Ascending aorta (tissue), 2 donors: ENCODE measurements around the gene COX10. TPM values are rescaled to one million over a fixed set of nuclear protein-coding genes. Genes with fewer than 3 reads are reported as not detected.
"Not testable (repeated sequence)": the region's sequence is repeated elsewhere in the genome, so short reads cannot be mapped to it uniquely, and the experiment has no call there.

Source experiments
- DNase-seq, 2 donors: peaks; one replicate each; pipeline ENCODE4 v3.0.0-alpha.2; 2019; ENCODE audit warnings: low spot score in 2 of 2
- H3K27ac ChIP-seq, 2 donors: fragments of 200-600 bp; sonication (generic); one replicate each; pipeline ENCODE4 v1.5.1; 2016 to 2017; ENCODE audit warnings: mild to moderate bottlenecking in 1 of 2
- H3K27me3 ChIP-seq: fragments of 200-600 bp; sonication (generic); one replicate; pipeline ENCODE4 v1.5.1; 2017
- H3K36me3 ChIP-seq, 2 donors: fragments of 200-600 bp; sonication (generic); one replicate each; pipeline ENCODE4 v1.5.1; 2016
- H3K4me1 ChIP-seq, 2 donors: fragments of 200-600 bp; sonication (generic); one replicate each; pipeline ENCODE4 v1.5.1; 2016 to 2017; ENCODE audit warnings: mild to moderate bottlenecking in 1 of 2
- H3K4me3 ChIP-seq, 2 donors: fragments of 200-600 bp; sonication (generic); one replicate each; pipeline ENCODE4 v1.5.1; 2016 to 2017; ENCODE audit warnings: mild to moderate bottlenecking in 1 of 2
- H3K9me3 ChIP-seq, 2 donors: fragments of 200-600 bp; sonication (generic); one replicate each; pipeline ENCODE4 v1.5.1; 2016
- intact Hi-C: fragments of 100-400 bp; cut with DNase I; formaldehyde crosslinking; loops from one replicate; pipeline ENCODE4 v1.15.1; 2023
- total RNA-seq: library from RNA; depleted of rRNA; stranded (reverse); fragments of >200 nt; gene quantifications from one replicate; pipeline ENCODE4 v1.1.0, GENCODE V29; 2016
- TF ChIP-seq, protein P1 (sequence below), 3 experiments: fragments of 200-600 bp in 2 of 3; fragments of 450-650 bp in 1 of 3; sonication (generic) in 2 of 3; IDR thresholded peaks; one replicate each; pipeline ENCODE4 v1.5.1; 2016 to 2019; ENCODE audit warnings: antibody characterized with exemption in 3 of 3, mild to moderate bottlenecking in 1 of 3, moderate library complexity in 1 of 3

The COX10 gene
- total RNA-seq, 1 donor from 2014 or later: 6.4 TPM

DNA sequence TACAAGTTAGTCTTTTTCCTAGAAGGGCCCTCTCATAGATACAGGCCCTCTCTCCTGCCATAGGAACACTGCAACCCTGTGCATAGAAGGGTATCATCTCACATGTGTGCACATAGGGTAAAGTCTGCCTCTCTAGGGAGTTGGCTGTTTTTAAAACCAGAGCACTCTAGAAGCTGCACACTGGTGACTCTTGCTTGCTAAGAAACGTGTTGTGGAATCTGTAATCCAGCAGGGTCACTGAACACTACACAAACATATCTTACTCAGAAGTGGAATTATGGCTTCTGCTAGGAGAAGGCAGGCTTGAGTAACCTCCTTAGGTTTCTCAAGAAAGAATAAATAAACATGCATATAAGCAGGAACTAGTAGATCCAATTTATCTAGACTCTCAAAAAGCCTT lies 121.5 kb downstream of the COX10 start:
- H3K27me3 ChIP-seq, intact Hi-C loops, H3K4me1 ChIP-seq, H3K36me3 ChIP-seq, DNase-seq, H3K27ac ChIP-seq, H3K9me3 ChIP-seq, H3K4me3 ChIP-seq: not testable (repeated sequence)

DNA sequence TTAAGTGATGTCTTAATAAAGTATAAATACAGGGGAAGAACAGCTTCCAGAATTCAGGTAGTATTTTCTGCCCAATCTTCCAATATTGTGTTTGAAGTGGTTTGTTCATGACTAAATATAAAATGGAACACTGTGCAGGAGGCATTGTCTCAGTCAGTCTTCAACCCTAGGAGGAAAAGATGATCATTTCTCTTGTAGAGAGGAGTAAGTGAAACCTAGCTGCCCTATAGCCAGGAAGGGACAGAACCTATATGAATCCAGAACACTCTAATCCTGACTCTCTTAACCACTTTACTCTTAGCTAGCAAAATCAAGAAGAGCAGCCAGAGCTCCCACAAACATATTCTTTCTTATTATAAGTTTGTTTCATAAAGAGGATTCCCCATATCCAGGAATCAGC lies 122.2 kb downstream of the COX10 start:
- H3K27me3 ChIP-seq, H3K36me3 ChIP-seq, H3K9me3 ChIP-seq, DNase-seq, H3K27ac ChIP-seq, H3K4me1 ChIP-seq, intact Hi-C loops, H3K4me3 ChIP-seq: not testable (repeated sequence)

DNA sequence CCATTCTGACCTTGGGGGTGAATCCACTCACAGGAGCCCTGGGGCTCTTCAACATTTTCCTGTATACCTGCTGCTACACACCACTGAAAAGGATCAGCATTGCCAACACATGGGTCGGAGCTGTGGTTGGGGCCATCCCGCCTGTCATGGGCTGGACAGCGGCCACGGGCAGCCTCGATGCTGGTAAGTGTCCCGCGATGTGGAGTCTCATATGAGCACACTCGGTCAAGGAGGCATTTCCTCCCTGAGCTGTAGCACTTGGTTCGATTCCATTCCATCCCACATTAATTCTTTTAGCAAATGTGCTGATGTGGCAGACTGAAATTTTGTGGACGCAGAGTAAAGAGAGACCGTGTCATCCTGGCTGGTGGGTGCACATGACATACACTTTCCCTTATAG lies 122.7 kb downstream of the COX10 start:
- H3K36me3 ChIP-seq, DNase-seq, H3K4me3 ChIP-seq, H3K27me3 ChIP-seq, H3K27ac ChIP-seq, H3K4me1 ChIP-seq, intact Hi-C loops, H3K9me3 ChIP-seq: not testable (repeated sequence)

DNA sequence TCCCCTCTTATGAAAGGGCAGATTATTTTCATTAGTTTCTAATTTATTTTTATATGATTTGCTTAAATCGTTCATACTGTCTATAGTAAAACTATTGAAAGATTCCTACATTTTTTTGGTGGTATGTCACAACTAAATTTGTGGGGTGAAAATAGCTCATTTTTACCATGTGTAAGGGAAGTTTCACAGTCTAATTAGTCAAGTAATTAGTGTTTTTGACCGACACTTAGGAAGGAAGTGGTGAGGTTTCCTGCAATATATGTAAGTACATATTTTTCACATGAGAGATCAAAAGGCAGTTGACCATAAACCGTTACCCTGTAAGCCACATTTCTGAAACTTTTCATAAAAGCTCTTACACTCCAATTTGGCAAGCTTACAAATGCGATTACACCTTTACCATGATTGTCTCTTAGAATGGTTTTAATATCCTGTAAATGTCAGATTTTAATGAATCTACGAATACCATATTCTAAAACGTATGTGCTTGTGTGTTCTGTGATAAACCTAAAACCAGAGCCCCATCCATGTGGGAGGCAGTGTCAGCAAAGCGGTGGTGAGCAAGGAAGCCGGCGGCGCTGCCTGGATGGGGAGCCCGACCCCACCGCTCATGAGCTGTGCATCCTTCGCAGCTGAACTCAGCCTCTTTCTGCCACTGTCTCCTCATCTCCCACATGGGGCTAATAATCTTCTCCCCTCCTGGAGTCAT lies 123.5 kb downstream of the COX10 start:
- H3K27ac ChIP-seq, intact Hi-C loops, DNase-seq, H3K4me3 ChIP-seq, H3K9me3 ChIP-seq, H3K36me3 ChIP-seq, H3K4me1 ChIP-seq, H3K27me3 ChIP-seq: not testable (repeated sequence)

DNA sequence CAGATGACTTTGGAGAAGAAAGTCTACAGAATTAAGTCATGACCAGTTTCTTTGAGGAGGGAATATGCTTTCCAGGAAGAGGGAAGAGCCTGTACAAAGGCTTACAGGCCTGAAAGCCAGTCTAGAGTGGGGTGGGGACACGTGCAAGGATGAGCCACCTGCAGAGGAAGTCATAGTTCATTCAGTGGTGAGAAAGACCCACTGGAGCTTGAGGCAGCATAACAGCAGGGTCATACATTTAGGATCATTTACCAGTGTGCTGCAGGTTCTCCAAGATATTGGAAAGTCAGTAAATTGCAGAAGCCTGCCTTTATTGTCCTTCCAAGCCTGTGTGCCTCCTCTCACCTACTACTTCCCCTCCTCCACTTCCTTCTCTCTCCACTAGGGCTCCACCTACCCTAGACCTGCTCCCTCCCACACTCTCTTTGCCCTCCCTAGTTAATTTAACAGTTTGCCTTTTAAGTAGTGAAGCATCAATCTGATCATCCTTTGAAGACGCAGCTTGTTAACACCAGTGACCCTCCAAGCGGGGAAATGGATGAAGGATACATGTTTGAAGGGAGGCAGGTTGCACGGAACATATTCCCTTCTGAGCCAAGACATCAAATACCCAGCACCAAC lies 127.2 kb downstream of the COX10 start:
- Histone ChIP-seq H3K4me1 (no peaks in the 10 kb centered on the region), H3K36me3 (peaks cover 0 to 4% of the 10 kb centered on the region in 2 donors), H3K9me3 (no peaks in the 10 kb centered on the region), H3K27ac (no peak overlapping the region), H3K4me3 (no peak overlapping the region), H3K27me3 (no peaks in the 10 kb centered on the region)
- DNase-seq: no peak
- TF ChIP-seq, protein P1, sequence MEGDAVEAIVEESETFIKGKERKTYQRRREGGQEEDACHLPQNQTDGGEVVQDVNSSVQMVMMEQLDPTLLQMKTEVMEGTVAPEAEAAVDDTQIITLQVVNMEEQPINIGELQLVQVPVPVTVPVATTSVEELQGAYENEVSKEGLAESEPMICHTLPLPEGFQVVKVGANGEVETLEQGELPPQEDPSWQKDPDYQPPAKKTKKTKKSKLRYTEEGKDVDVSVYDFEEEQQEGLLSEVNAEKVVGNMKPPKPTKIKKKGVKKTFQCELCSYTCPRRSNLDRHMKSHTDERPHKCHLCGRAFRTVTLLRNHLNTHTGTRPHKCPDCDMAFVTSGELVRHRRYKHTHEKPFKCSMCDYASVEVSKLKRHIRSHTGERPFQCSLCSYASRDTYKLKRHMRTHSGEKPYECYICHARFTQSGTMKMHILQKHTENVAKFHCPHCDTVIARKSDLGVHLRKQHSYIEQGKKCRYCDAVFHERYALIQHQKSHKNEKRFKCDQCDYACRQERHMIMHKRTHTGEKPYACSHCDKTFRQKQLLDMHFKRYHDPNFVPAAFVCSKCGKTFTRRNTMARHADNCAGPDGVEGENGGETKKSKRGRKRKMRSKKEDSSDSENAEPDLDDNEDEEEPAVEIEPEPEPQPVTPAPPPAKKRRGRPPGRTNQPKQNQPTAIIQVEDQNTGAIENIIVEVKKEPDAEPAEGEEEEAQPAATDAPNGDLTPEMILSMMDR (IDR thresholded peaks at IDR 0.05): no peak
- intact Hi-C loops: no loop called here

DNA sequence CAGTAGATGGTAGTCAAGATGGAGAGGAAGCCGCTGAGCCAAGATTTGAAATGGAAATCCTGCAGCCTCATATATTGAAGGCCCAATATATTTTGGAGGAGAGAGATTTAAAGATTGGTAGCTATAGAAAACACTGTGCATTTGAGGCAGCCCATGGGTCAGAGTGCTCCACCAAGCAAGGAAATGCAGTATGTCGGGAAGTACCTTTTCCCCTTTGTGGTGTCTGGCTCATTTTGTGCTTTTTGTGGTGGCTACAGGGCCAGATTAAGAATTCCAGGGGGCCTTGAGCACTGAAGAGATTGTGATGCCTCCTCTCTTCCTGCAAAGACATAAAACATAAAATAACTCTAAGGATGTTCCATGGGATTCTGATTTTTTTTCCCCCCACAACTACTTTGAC lies 127.8 kb downstream of the COX10 start:
- H3K27me3 ChIP-seq: no peaks in the 10 kb centered on the region
- intact Hi-C loops: no loop called here
- TF ChIP-seq, protein P1 (IDR thresholded peaks at IDR 0.05): no peak

DNA sequence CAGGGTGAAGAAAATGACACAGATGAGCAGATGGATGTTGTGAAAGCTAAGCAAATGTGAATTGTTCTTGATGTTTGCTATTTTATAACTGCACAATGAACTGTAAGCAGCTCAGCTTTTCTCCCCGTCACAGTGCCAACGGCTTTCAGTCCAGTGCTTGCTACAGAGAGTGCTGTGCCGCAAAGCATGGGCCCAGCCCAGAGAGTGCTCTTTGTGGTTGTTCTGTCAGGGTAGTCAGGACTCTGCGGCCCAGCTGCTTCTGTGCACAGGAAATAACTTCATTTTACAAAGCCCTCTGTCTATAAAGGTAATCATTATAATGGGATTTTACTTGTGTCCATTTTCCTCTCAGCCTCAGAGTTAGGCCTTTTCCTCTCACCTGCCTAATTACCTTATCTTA lies 128.3 kb downstream of the COX10 start:
- intact Hi-C loops: no loop called here
- H3K27ac ChIP-seq: no peak overlapping the region
- TF ChIP-seq, protein P1 (IDR thresholded peaks at IDR 0.05): no peak
- no peaks in the 10 kb centered on the region for H3K9me3 ChIP-seq
- H3K4me3 ChIP-seq: no peak overlapping the region
- no peaks in the 10 kb centered on the region for H3K4me1 ChIP-seq
- no peak for DNase-seq
- H3K36me3 ChIP-seq: peaks cover 0 to 4% of the 10 kb centered on the region in 2 donors
- H3K27me3 ChIP-seq: no peaks in the 10 kb centered on the region

More for the DNA sequence above, 127.8 kb downstream of the COX10 start:
- no peaks in the 10 kb centered on the region for H3K9me3 ChIP-seq
- no peak overlapping the region for H3K27ac ChIP-seq
- H3K4me1 ChIP-seq: no peaks in the 10 kb centered on the region
- H3K36me3 ChIP-seq: peaks cover 0 to 4% of the 10 kb centered on the region in 2 donors
- no peak for DNase-seq
- no peak overlapping the region for H3K4me3 ChIP-seq
